Measurements from ENCODE around the gene C11orf97. TPM values are rescaled to one million over a fixed set of nuclear protein-coding genes. Genes with fewer than 3 reads are reported as not detected.
"Not testable (repeated sequence)": the region's sequence is repeated elsewhere in the genome, so short reads cannot be mapped to it uniquely, and the experiment has no call there.

The C11orf97 gene
- total RNA-seq, 1 donor from 2014 or later: not detected

DNA sequence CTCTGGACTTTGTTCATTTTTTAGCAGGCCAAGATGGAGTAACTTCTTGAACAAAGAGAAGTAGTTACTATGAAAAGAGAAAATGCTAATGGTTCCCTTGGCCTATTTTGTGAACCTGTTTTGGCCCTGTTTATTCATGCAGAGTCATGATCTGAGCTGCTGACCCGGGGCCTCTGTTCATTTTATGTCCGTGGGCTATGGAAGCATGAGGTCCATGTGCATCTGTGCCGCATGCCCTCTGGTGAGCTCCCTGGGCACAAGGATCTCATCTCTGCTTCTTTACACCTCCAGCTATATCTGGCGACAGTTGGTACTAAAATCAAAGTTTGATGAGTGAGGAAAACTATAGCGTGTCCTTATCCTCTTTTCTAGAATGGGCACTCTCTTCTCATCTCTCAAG, 55.9 kb downstream of the C11orf97 start:
- DNase-seq (ENCODE audit: low spot score): no peak
- Mint-ChIP-seq H3K27ac (no peak overlapping the region), H3K36me3 (ENCODE audit: low read depth) (no peaks in the 10 kb centered on the region), H3K4me3 (no peak overlapping the region), H3K9me3 (no peaks in the 10 kb centered on the region), H3K27me3 (ENCODE audit: insufficient read depth) (no peaks in the 10 kb centered on the region), H3K4me1 (ENCODE audit: low read depth) (no peaks in the 10 kb centered on the region)
- intact Hi-C loops (cut with micrococcal nuclease): no loop called here

DNA sequence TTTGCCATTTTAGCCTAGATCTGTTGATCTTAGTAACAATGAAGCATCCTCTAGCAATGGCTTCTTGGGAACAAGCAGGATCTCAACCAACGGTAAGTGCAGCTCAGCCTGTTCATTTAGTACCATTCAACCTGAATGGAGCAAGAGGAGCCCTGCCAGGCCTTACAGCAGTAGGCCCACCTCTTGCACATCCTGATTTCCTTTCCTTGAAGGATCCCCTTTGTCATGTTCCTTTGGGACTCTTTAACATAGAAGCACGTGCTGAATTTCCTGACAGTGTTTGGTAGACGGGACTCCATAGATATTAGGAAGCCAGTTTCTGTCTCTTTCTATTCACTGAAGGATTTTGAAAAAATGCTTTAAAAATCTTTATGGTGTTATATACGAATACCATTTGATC, 56.5 kb downstream of the C11orf97 start:
- Mint-ChIP-seq H3K9me3 (no peaks in the 10 kb centered on the region), H3K27me3 (ENCODE audit: insufficient read depth) (no peaks in the 10 kb centered on the region), H3K27ac (no peak overlapping the region), H3K4me3 (no peak overlapping the region), H3K36me3 (ENCODE audit: low read depth) (no peaks in the 10 kb centered on the region), H3K4me1 (ENCODE audit: low read depth) (no peaks in the 10 kb centered on the region)
- DNase-seq (ENCODE audit: low spot score): no peak
- intact Hi-C loops (cut with micrococcal nuclease): no loop called here

DNA sequence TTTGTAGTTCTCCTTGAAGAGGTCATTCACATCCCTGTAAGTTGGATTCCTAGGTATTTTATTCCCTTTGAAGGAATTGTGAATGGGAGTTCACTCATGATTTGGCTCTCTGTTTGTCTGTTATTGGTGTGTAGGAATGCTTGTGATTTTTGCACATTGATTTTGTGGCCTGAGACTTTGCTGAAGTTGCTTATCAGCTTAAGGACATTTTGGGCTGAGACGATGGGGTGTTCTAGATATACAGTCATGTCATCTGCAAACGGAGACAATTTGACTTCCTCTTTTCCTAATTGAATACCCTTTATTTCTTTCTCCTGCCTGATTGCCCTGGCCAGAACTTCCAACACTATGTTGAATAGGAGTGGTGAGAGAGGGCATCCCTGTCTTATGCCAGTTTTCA, 60.7 kb downstream of the C11orf97 start:
- H3K9me3 Mint-ChIP-seq; DNase-seq (ENCODE audit: low spot score); H3K27me3 Mint-ChIP-seq (ENCODE audit: insufficient read depth); H3K4me3 Mint-ChIP-seq; H3K36me3 Mint-ChIP-seq (ENCODE audit: low read depth); H3K27ac Mint-ChIP-seq; intact Hi-C loops (cut with micrococcal nuclease); H3K4me1 Mint-ChIP-seq (ENCODE audit: low read depth): not testable (repeated sequence)

DNA sequence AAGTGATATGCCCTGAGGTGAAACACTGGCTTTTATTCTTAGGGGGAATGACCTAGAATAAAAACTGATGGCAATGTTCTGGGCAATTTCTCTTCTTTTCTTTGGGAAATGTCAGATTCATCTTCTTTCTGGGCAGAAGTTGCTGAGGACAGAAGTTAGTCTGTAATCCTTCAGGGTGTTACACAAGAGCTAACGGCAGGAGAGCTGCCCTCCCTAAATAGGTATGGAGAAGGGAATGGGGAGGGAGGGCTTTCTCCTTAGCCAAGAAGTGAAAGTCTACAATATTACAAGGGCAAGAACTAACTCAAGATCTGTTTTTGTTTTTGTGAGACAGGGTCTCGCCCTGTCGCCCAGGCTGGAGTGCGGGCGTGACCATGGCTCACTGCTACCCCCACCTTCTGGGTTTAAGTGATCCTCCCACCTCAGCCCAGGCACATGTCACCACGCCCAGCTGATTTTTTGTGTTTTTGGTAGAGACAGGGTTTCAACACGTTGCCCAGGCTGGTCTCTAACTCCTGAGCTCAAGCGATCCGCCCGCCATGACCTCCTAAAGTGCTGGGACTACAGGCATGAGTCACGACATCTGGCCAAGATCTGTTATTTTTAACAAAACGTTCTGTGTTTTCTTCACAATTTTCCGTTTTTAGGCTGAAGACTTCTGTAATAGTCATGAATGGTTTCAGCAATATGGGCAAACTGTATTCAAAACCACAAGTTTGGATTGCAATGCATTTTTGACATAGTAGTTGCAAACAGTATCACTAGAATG, 62.1 kb downstream of the C11orf97 start:
- no peaks in the 10 kb centered on the region for H3K27me3 Mint-ChIP-seq (ENCODE audit: insufficient read depth)
- DNase-seq (ENCODE audit: low spot score): no peak
- H3K4me1 Mint-ChIP-seq (ENCODE audit: low read depth): no peaks in the 10 kb centered on the region
- H3K27ac Mint-ChIP-seq: no peak overlapping the region
- intact Hi-C loops (cut with micrococcal nuclease): no loop called here
- no peaks in the 10 kb centered on the region for H3K9me3 Mint-ChIP-seq
- H3K36me3 Mint-ChIP-seq (ENCODE audit: low read depth): no peaks in the 10 kb centered on the region
- no peak overlapping the region for H3K4me3 Mint-ChIP-seq

DNA sequence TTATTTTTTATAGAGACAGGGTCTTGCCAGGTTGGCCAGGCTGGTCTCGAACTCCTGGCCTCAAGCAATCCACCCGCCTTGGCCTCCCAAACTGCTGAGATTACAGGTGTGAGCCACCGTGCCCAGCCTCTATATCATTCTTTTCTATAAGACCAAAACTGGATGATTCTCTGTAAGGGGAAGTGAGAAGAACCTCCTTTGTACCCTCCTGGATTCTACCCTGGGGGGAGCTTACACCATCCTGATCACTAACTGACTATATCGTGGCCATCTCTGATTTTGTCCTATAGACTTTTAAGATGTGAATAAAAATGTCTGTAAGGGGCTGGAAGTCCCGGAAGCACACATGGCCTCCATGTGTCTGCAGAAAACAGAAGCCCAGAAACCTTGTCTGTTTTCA, 64.0 kb downstream of the C11orf97 start:
- Mint-ChIP-seq H3K27ac (no peak overlapping the region), H3K4me1 (ENCODE audit: low read depth) (no peaks in the 10 kb centered on the region), H3K27me3 (ENCODE audit: insufficient read depth) (no peaks in the 10 kb centered on the region), H3K36me3 (ENCODE audit: low read depth) (no peaks in the 10 kb centered on the region), H3K9me3 (no peaks in the 10 kb centered on the region), H3K4me3 (no peak overlapping the region)
- intact Hi-C loops (cut with micrococcal nuclease): no loop called here
- DNase-seq (ENCODE audit: low spot score): no peak

DNA sequence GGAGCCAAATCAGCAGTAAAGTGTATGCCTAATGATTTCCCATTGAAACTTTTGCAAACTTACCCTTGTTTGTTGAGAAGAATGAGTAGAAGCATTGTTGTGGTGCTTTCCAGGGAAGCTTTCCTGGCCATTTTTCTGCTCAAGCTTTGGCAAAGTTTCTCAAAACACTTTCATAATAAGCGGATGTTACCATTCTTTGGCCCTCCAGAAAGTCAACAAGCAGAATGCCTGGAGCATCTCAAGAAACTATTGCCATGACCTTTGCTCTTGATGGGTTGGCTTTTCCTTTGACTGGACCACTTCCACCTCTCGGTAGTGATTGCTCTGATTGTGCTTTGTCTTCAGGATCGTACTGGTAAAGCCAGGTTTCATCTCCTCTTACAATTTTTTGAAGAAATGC, 65.6 kb downstream of the C11orf97 start:
- H3K36me3 Mint-ChIP-seq (ENCODE audit: low read depth): no peaks in the 10 kb centered on the region
- H3K27ac Mint-ChIP-seq: no peak overlapping the region
- H3K9me3 Mint-ChIP-seq: no peaks in the 10 kb centered on the region
- intact Hi-C loops (cut with micrococcal nuclease): no loop called here
- no peak overlapping the region for H3K4me3 Mint-ChIP-seq
- H3K4me1 Mint-ChIP-seq (ENCODE audit: low read depth): no peaks in the 10 kb centered on the region
- no peaks in the 10 kb centered on the region for H3K27me3 Mint-ChIP-seq (ENCODE audit: insufficient read depth)
- no peak for DNase-seq (ENCODE audit: low spot score)

Other genes with a start within 250 kb of the C11orf97 start
- gene IZUMO1R, start 207.9 kb upstream of the C11orf97 start, total RNA-seq: not detected in 2 replicates
- gene GPR83, start 111.0 kb upstream of the C11orf97 start, total RNA-seq: 0.15 TPM in 1 of 2 replicates, not detected in the other
- 43.8 and 45.9 TPM in 2 replicates for gene MRE11, start 18.6 kb upstream of the C11orf97 start, total RNA-seq
- 20.0 and 21.2 TPM in 2 replicates for gene ANKRD49, start 18.5 kb upstream of the C11orf97 start, total RNA-seq
- 8.0 and 8.6 TPM in 2 replicates for gene FUT4, start 31.5 kb downstream of the C11orf97 start, total RNA-seq
- gene PIWIL4, start 54.9 kb downstream of the C11orf97 start, total RNA-seq: 0.41 and 0.81 TPM in 2 replicates

All from activated T-helper 1 cell treated with anti-CD3 and anti-CD28 coated beads, Interleukin-12 subunit alpha, Interleukin-12 subunit beta, Interleukin-2, Interleukin-4 antibody, amounts not matched to agents 30 ng/mL and 10 ng/mL and 1 ng/mL, durations not matched to agents 14 hours and 24 hours and 36 hours (primary cell).